SK-N-SH treated with all-trans-retinoic acid at 6 μM for 48 hours (cell line): Measurements from ENCODE around the gene KLK1.

Experiments
- ATAC-seq: fragments of 200-7000 bp; cut with Tn5 transposase; 3 replicates; pipeline ENCODE4 v1.9.1; 2020; ENCODE audit warnings: mild to moderate bottlenecking, moderate library complexity
- ARNTL ChIP-seq: fragments of 450-650 bp; formaldehyde crosslinking; IDR thresholded peaks from 2 replicates; pipeline ENCODE4 v1.5.0; 2020; ENCODE audit warnings: low read depth, mild to moderate bottlenecking, moderate library complexity, borderline replicate concordance
- BACH2 ChIP-seq: fragments of 250-450 bp; sonication (Bioruptor Pico); IDR thresholded peaks from 2 replicates; pipeline ENCODE4 v1.9.0; 2021; ENCODE audit warnings: mild to moderate bottlenecking, borderline replicate concordance
- CSDC2 ChIP-seq: fragments of 250-450 bp; sonication (Bioruptor Pico); IDR thresholded peaks from 2 replicates; pipeline ENCODE4 v1.5.0; 2020; ENCODE audit warnings: mild to moderate bottlenecking, moderate library complexity
- ESRRG ChIP-seq: fragments of 250-450 bp; sonication (Bioruptor Pico); IDR thresholded peaks from 2 replicates; pipeline ENCODE4 v1.6.1; 2021; ENCODE audit warnings: mild to moderate bottlenecking
- GLIS3 ChIP-seq: fragments of 250-450 bp; sonication (Bioruptor Pico); IDR thresholded peaks from 2 replicates; pipeline ENCODE4 v1.5.0; 2020; ENCODE audit warnings: mild to moderate bottlenecking, moderate library complexity
- ISL1 ChIP-seq: fragments of 250-450 bp; sonication (Bioruptor Pico); IDR thresholded peaks from 2 replicates; pipeline ENCODE4 v2.1.2; 2022; ENCODE audit warnings: mild to moderate bottlenecking, moderate library complexity
- OSR1 ChIP-seq: fragments of 250-450 bp; sonication (Bioruptor Pico); IDR thresholded peaks from 2 replicates; pipeline ENCODE4 v1.8.0; 2022; ENCODE audit warnings: moderate library complexity, mild to moderate bottlenecking, inconsistent platforms
- PPARA ChIP-seq: fragments of 250-450 bp; sonication (Bioruptor Pico); IDR thresholded peaks from 2 replicates; pipeline ENCODE4 v1.5.0; 2020; ENCODE audit warnings: mild to moderate bottlenecking, borderline replicate concordance
- RARB ChIP-seq: fragments of 250-450 bp; sonication (Bioruptor Pico); IDR thresholded peaks from 2 replicates; pipeline ENCODE4 v1.8.0; 2021; ENCODE audit warnings: mild to moderate bottlenecking, moderate library complexity
- SNAI2 ChIP-seq: fragments of 250-450 bp; sonication (Bioruptor Pico); IDR thresholded peaks from 2 replicates; pipeline ENCODE4 v1.5.0; 2020; ENCODE audit warnings: mild to moderate bottlenecking, moderate library complexity
- TCF4 ChIP-seq: fragments of 250-450 bp; sonication (Bioruptor Pico); IDR thresholded peaks from 2 replicates; pipeline ENCODE4 v1.8.0; 2021; ENCODE audit warnings: mild to moderate bottlenecking, moderate library complexity, borderline replicate concordance
- TOX ChIP-seq: fragments of 250-450 bp; sonication (Bioruptor Pico); IDR thresholded peaks from 2 replicates; pipeline ENCODE4 v1.8.0; 2021; ENCODE audit warnings: mild to moderate bottlenecking, moderate library complexity, borderline replicate concordance
- ZC3H10 ChIP-seq: fragments of 250-450 bp; sonication (Bioruptor Pico); IDR thresholded peaks from 2 replicates; pipeline ENCODE4 v1.5.1; 2021; ENCODE audit warnings: mild to moderate bottlenecking, moderate library complexity
- ZFP30 ChIP-seq: fragments of 450-650 bp; formaldehyde crosslinking; IDR thresholded peaks from 2 replicates; pipeline ENCODE4 v1.5.0; 2022; ENCODE audit warnings: mild to moderate bottlenecking, moderate library complexity
- ZNF565 ChIP-seq: fragments of 450-650 bp; formaldehyde crosslinking; conservative IDR thresholded peaks from 2 replicates; pipeline ENCODE4 v1.5.0; 2020; ENCODE audit warnings: low read depth, mild to moderate bottlenecking, moderate library complexity
- ZNF70 ChIP-seq: fragments of 450-650 bp; formaldehyde crosslinking; IDR thresholded peaks from 2 replicates; pipeline ENCODE4 v1.5.0; 2020; ENCODE audit warnings: mild to moderate bottlenecking, moderate library complexity
- ZNF8 ChIP-seq: fragments of 450-650 bp; formaldehyde crosslinking; IDR thresholded peaks from 2 replicates; pipeline ENCODE4 v1.5.0; 2020; ENCODE audit warnings: mild to moderate bottlenecking, moderate library complexity
- TF ChIP-seq, protein P1 (sequence below): fragments of 250-450 bp; sonication (Bioruptor Pico); IDR thresholded peaks from 2 replicates; pipeline ENCODE4 v1.5.1; 2020; ENCODE audit warnings: low read depth, mild to moderate bottlenecking, moderate library complexity
- TF ChIP-seq, protein P2 (sequence below): fragments of 250-450 bp; sonication (Bioruptor Pico); IDR thresholded peaks from 2 replicates; pipeline ENCODE4 v1.5.0; 2020; ENCODE audit warnings: mild to moderate bottlenecking, moderate library complexity
- TF ChIP-seq, protein P3 (sequence below): fragments of 250-450 bp; sonication (Bioruptor Pico); IDR thresholded peaks from 2 replicates; pipeline ENCODE4 v1.8.0; 2020; ENCODE audit warnings: mild to moderate bottlenecking, moderate library complexity, borderline replicate concordance
- TF ChIP-seq, protein P4 (sequence below): fragments of 250-450 bp; sonication (Bioruptor Pico); IDR thresholded peaks from 2 replicates; pipeline ENCODE4 v1.5.1; 2021; ENCODE audit warnings: mild to moderate bottlenecking, moderate library complexity

Gene KLK1

DNA sequence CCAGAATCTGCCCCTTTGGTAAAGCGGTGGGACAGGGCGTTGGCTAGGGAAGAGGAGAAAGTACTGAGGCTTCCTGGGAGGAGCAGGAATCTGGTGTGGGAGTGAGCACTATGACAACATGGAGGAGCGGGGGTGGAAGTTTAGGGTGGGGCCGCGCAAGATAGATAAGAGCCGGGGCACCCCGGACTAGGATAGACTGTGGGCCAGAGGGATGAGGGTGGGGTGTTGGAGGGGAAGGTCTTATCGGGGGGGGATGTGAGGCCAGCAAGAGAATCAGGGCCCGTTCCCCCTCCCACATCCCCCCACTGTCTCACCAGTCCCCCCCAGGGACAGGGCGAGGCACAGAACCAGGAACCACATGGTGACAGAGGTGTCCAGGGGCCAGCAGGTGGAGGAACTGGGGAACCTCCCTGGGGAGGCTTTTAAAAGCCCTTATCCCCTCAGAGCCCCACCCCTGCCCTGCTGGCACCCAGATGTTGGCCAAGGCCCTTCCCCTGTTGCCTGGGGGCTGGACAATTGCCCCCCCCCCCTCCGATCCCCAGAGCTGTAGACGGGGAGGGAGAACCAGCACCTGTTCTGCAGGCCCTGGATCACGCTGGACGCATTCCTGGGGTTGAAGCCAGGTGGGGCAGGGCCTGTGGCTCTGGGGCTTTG is at the start of gene KLK1:
Gene KLK1, minus strand, starts transcription at position 399 of the 654 bp plus-strand sequence. Its CDS starts 39 bp downstream, at position 360.
- TF ChIP-seq ZNF8 (CRISPR knock-in tag) (no peak), TCF4 (no peak), TOX (CRISPR knock-in tag) (no peak), ESRRG (no peak), BACH2 (no peak), ZC3H10 (no peak), OSR1 (CRISPR knock-in tag) (no peak), ZNF565 (CRISPR knock-in tag) (no peak), PPARA (CRISPR knock-in tag) (no peak), ZFP30 (no peak), CSDC2 (CRISPR knock-in tag) (no peak), GLIS3 (no peak), ARNTL (CRISPR knock-in tag) (no peak), ZNF70 (CRISPR knock-in tag) (no peak)
- TF ChIP-seq, protein P1, sequence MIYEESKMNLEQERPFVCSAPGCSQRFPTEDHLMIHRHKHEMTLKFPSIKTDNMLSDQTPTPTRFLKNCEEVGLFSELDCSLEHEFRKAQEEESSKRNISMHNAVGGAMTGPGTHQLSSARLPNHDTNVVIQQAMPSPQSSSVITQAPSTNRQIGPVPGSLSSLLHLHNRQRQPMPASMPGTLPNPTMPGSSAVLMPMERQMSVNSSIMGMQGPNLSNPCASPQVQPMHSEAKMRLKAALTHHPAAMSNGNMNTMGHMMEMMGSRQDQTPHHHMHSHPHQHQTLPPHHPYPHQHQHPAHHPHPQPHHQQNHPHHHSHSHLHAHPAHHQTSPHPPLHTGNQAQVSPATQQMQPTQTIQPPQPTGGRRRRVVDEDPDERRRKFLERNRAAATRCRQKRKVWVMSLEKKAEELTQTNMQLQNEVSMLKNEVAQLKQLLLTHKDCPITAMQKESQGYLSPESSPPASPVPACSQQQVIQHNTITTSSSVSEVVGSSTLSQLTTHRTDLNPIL (CRISPR knock-in tag) = no peak
- TF ChIP-seq, protein P2, sequence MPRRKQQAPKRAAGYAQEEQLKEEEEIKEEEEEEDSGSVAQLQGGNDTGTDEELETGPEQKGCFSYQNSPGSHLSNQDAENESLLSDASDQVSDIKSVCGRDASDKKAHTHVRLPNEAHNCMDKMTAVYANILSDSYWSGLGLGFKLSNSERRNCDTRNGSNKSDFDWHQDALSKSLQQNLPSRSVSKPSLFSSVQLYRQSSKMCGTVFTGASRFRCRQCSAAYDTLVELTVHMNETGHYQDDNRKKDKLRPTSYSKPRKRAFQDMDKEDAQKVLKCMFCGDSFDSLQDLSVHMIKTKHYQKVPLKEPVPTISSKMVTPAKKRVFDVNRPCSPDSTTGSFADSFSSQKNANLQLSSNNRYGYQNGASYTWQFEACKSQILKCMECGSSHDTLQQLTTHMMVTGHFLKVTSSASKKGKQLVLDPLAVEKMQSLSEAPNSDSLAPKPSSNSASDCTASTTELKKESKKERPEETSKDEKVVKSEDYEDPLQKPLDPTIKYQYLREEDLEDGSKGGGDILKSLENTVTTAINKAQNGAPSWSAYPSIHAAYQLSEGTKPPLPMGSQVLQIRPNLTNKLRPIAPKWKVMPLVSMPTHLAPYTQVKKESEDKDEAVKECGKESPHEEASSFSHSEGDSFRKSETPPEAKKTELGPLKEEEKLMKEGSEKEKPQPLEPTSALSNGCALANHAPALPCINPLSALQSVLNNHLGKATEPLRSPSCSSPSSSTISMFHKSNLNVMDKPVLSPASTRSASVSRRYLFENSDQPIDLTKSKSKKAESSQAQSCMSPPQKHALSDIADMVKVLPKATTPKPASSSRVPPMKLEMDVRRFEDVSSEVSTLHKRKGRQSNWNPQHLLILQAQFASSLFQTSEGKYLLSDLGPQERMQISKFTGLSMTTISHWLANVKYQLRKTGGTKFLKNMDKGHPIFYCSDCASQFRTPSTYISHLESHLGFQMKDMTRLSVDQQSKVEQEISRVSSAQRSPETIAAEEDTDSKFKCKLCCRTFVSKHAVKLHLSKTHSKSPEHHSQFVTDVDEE (CRISPR knock-in tag) = no peak
- TF ChIP-seq, protein P3, sequence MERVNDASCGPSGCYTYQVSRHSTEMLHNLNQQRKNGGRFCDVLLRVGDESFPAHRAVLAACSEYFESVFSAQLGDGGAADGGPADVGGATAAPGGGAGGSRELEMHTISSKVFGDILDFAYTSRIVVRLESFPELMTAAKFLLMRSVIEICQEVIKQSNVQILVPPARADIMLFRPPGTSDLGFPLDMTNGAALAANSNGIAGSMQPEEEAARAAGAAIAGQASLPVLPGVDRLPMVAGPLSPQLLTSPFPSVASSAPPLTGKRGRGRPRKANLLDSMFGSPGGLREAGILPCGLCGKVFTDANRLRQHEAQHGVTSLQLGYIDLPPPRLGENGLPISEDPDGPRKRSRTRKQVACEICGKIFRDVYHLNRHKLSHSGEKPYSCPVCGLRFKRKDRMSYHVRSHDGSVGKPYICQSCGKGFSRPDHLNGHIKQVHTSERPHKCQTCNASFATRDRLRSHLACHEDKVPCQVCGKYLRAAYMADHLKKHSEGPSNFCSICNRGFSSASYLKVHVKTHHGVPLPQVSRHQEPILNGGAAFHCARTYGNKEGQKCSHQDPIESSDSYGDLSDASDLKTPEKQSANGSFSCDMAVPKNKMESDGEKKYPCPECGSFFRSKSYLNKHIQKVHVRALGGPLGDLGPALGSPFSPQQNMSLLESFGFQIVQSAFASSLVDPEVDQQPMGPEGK (CRISPR knock-in tag) = no peak

DNA sequence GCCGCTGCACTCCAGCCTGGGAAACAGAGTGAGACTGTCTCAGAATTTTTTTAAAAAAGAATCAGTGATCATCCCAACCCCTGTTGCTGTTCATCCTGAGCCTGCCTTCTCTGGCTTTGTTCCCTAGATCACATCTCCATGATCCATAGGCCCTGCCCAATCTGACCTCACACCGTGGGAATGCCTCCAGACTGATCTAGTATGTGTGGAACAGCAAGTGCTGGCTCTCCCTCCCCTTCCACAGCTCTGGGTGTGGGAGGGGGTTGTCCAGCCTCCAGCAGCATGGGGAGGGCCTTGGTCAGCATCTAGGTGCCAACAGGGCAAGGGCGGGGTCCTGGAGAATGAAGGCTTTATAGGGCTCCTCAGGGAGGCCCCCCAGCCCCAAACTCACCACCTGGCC is 49.5 kb upstream of the KLK1 start, which contains the start of gene KLK2:
Gene KLK2, plus strand, starts transcription at position 384 of the 400 bp plus-strand sequence. CDS start 35 bp downstream, outside the sequence.
- TF ChIP-seq OSR1 (CRISPR knock-in tag) = no peak
- TF ChIP-seq ARNTL (CRISPR knock-in tag) = no peak
- no peak for TF ChIP-seq TCF4
- no peak for TF ChIP-seq ISL1 (CRISPR knock-in tag)
- no peak for TF ChIP-seq TOX (CRISPR knock-in tag)
- no peak for TF ChIP-seq RARB (CRISPR knock-in tag)
- TF ChIP-seq PPARA (CRISPR knock-in tag) = no peak
- TF ChIP-seq GLIS3 = no peak
- no peak for ATAC-seq

More for the DNA sequence above, at the start of gene KLK1:
- ATAC-seq = no peak

DNA sequence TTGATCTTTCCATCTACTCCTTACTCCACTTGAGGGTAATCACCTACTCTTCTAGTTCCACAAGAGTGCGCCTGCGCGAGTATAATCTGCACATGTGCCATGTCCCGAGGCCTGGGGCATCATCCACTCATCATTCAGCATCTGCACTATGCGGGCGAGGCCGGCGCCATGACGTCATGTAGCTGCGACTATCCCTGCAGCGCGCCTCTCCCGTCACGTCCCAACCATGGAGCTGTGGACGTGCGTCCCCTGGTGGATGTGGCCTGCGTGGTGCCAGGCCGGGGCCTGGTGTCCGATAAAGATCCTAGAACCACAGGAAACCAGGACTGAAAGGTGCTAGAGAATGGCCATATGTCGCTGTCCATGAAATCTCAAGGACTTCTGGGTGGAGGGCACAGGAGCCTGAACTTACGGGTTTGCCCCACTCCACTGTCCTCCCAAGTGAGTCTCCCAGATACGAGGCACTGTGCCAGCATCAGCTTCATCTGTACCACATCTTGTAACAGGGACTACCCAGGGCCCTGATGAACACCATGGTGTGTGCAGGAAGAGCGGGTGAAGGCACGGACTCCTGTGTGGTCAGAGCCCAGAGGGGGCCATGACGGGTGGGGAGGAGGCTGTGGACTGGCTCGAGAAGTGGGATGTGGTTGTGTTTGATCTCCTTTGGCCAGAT is 47.0 kb upstream of the KLK1 start:
- ATAC-seq = peak; percentile 74
- TF ChIP-seq TCF4 (no peak), ZNF70 (CRISPR knock-in tag) (no peak), SNAI2 (CRISPR knock-in tag) (no peak), ARNTL (CRISPR knock-in tag) (no peak), ESRRG (no peak), ISL1 (CRISPR knock-in tag) (no peak), BACH2 (no peak), GLIS3 (no peak), ZFP30 (no peak), TOX (CRISPR knock-in tag) (no peak), PPARA (CRISPR knock-in tag) (no peak)
- TF ChIP-seq, protein P4, sequence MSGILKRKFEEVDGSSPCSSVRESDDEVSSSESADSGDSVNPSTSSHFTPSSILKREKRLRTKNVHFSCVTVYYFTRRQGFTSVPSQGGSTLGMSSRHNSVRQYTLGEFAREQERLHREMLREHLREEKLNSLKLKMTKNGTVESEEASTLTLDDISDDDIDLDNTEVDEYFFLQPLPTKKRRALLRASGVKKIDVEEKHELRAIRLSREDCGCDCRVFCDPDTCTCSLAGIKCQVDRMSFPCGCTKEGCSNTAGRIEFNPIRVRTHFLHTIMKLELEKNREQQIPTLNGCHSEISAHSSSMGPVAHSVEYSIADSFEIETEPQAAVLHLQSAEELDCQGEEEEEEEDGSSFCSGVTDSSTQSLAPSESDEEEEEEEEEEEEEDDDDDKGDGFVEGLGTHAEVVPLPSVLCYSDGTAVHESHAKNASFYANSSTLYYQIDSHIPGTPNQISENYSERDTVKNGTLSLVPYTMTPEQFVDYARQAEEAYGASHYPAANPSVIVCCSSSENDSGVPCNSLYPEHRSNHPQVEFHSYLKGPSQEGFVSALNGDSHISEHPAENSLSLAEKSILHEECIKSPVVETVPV (CRISPR knock-in tag) = no peak
- TF ChIP-seq, protein P3 (CRISPR knock-in tag) = no peak
- TF ChIP-seq, protein P2 (CRISPR knock-in tag) = no peak
